KMS-11 (cell line): Measurements from ENCODE around the gene LRBA.

Source experiments
- H2AFZ ChIP-seq: fragments of 200-600 bp; sonication (generic); 2 replicates; pipeline ENCODE4 v1.6.1; 2016; ENCODE audit warnings: antibody characterized with exemption, mixed run types, low read depth
- H3K27ac ChIP-seq: fragments of 200-600 bp; sonication (generic); 2 replicates; pipeline ENCODE4 v1.6.1; 2016; ENCODE audit warnings: mild to moderate bottlenecking, mixed run types
- H3K27me3 ChIP-seq: fragments of 200-600 bp; sonication (generic); 2 replicates; pipeline ENCODE4 v1.6.1; 2017; ENCODE audit warnings: mild to moderate bottlenecking, low read depth, mixed run types, moderate library complexity; ENCODE audit not compliant: insufficient read depth
- H3K36me3 ChIP-seq: fragments of 200-600 bp; sonication (generic); 2 replicates; pipeline ENCODE4 v1.6.1; 2017; ENCODE audit warnings: mild to moderate bottlenecking, mixed run types; ENCODE audit not compliant: insufficient read depth
- H3K4me1 ChIP-seq: fragments of 200-600 bp; sonication (generic); 2 replicates; pipeline ENCODE4 v1.6.1; 2016; ENCODE audit warnings: mild to moderate bottlenecking, low read depth, mixed run types; ENCODE audit not compliant: poor library complexity, severe bottlenecking
- H3K4me2 ChIP-seq: fragments of 200-600 bp; sonication (generic); 2 replicates; pipeline ENCODE4 v1.7.0; 2016; ENCODE audit warnings: mild to moderate bottlenecking, mixed run types
- H3K4me3 ChIP-seq: fragments of 200-600 bp; sonication (generic); IDR thresholded peaks from 2 replicates; pipeline ENCODE4 v1.6.1; 2017; ENCODE audit warnings: low read depth, low read length, mixed read lengths; ENCODE audit not compliant: insufficient read depth
- H3K79me2 ChIP-seq: fragments of 200-600 bp; sonication (generic); 2 replicates; pipeline ENCODE4 v1.6.1; 2016; ENCODE audit warnings: low read depth, mixed run types; ENCODE audit not compliant: insufficient read depth
- H3K9ac ChIP-seq: fragments of 200-600 bp; sonication (generic); 2 replicates; pipeline ENCODE4 v1.6.1; 2016; ENCODE audit warnings: mild to moderate bottlenecking, mixed run types
- H4K20me1 ChIP-seq: fragments of 200-600 bp; sonication (generic); 2 replicates; pipeline ENCODE4 v1.6.1; 2016; ENCODE audit warnings: mild to moderate bottlenecking, mixed run types; ENCODE audit not compliant: insufficient read depth
- CTCF ChIP-seq: fragments of 200-600 bp; sonication (generic); conservative IDR thresholded peaks from 2 replicates; pipeline ENCODE4 v1.6.1; 2017; ENCODE audit warnings: low read depth, mild to moderate bottlenecking, antibody characterized with exemption, low read length, moderate library complexity, mixed read lengths

LRBA gene

GRCh38 chr4:150280081-150280895 is 734.8 kb downstream of the LRBA start:
- Histone ChIP-seq H2AFZ (no peak overlapping the region), H3K27ac (no peak overlapping the region), H3K4me1 (no peaks in the 10 kb centered on the region), H4K20me1 (no peaks in the 10 kb centered on the region), H3K79me2 (no peaks in the 10 kb centered on the region), H3K4me2 (no peak overlapping the region), H3K27me3 (no peaks in the 10 kb centered on the region), H3K9ac (no peak overlapping the region), H3K36me3 (no peaks in the 10 kb centered on the region), H3K4me3 (no peak overlapping the region)
- TF ChIP-seq CTCF, result no peak

- no peaks in the 10 kb centered on the region for H3K27me3 ChIP-seq
- H2AFZ ChIP-seq, result no peak overlapping the region
- no peaks in the 10 kb centered on the region for H3K36me3 ChIP-seq
- H4K20me1 ChIP-seq, result no peaks in the 10 kb centered on the region
- no peaks in the 10 kb centered on the region for H3K4me1 ChIP-seq
- no peak overlapping the region for H3K27ac ChIP-seq
- H3K4me2 ChIP-seq, result no peak overlapping the region
- no peak overlapping the region for H3K4me3 ChIP-seq
- H3K79me2 ChIP-seq, result no peaks in the 10 kb centered on the region
- TF ChIP-seq CTCF, result no peak
- no peak overlapping the region for H3K9ac ChIP-seq
Observed at GRCh38 chr4:150278206-150278605, 736.9 kb downstream of the LRBA start.

GRCh38 chr4:150268444-150268843 is 746.6 kb downstream of the LRBA start:
- H3K9ac ChIP-seq, result no peak overlapping the region
- H4K20me1 ChIP-seq, result no peaks in the 10 kb centered on the region
- no peak overlapping the region for H3K4me3 ChIP-seq
- no peaks in the 10 kb centered on the region for H3K79me2 ChIP-seq
- no peak overlapping the region for H3K4me2 ChIP-seq
- TF ChIP-seq CTCF, result no peak
- H2AFZ ChIP-seq, result no peak overlapping the region
- H3K4me1 ChIP-seq, result no peaks in the 10 kb centered on the region
- H3K27me3 ChIP-seq, result no peaks in the 10 kb centered on the region
- no peaks in the 10 kb centered on the region for H3K36me3 ChIP-seq
- H3K27ac ChIP-seq, result no peak overlapping the region

- Histone ChIP-seq H3K79me2 (no peaks in the 10 kb centered on the region), H3K27me3 (no peaks in the 10 kb centered on the region), H3K4me3 (no peak overlapping the region), H3K4me1 (no peaks in the 10 kb centered on the region), H3K27ac (no peak overlapping the region), H3K36me3 (no peaks in the 10 kb centered on the region), H2AFZ (no peak overlapping the region), H3K9ac (no peak overlapping the region), H4K20me1 (no peaks in the 10 kb centered on the region), H3K4me2 (no peak overlapping the region)
- no peak for TF ChIP-seq CTCF
Observed at GRCh38 chr4:150265806-150266205, 749.3 kb downstream of the LRBA start.
